BJ (cell line): ENCODE results near the gene PIP5K1B. TPM values are rescaled to one million over a fixed set of nuclear protein-coding genes. Genes with fewer than 3 reads are reported as not detected.
"Not testable (repeated sequence)": the region's sequence is repeated elsewhere in the genome, so short reads cannot be mapped to it uniquely, and the experiment has no call there.

Experiments
- CTCF ChIA-PET: fragments of 350-600 bp; formaldehyde crosslinking; extraction: SDS; loops from one replicate; lab custom pipeline; 2021; ENCODE audit warnings: antibody characterized with exemption, inconsistent platforms; lab: Yijun Ruan, JAX
- POLR2A ChIA-PET: fragments of 300-600 bp; sonication (Branson Sonifier 250); formaldehyde crosslinking; extraction: SDS; loops from one replicate; lab custom pipeline; 2021; ENCODE audit warnings: antibody characterized with exemption; lab: Charles Lee
- DNase-seq: peaks from one replicate; pipeline ENCODE4 v3.0.0-alpha.2; 2011; ENCODE audit warnings: low read depth
- H3K27me3 ChIP-seq: 2 replicates; pipeline ENCODE4 v1.6.0; 2011; ENCODE audit warnings: low read length; ENCODE audit not compliant: control insufficient read depth, insufficient read depth
- H3K36me3 ChIP-seq: 2 replicates; pipeline ENCODE4 v1.5.1; 2011; ENCODE audit warnings: low read length; ENCODE audit not compliant: control insufficient read depth, insufficient read depth
- H3K4me3 ChIP-seq: 2 replicates; pipeline ENCODE4 v1.5.1; 2011; ENCODE audit warnings: low read depth, mild to moderate bottlenecking, control low read depth, low read length
- polyA plus RNA-seq: library from polyadenylated mRNA; depleted of rRNA; stranded (reverse); fragments of >200 nt; gene quantifications from 2 replicates; pipeline ENCODE4 v1.2.3, GENCODE V29; 2011
- TF ChIP-seq, protein P1 (sequence below): IDR thresholded peaks from 2 replicates; pipeline ENCODE4 v1.5.1; 2011; ENCODE audit warnings: low read depth, mild to moderate bottlenecking, control low read depth, inconsistent platforms, low read length, moderate library complexity; ENCODE audit not compliant: insufficient read depth

PIP5K1B gene
- polyA plus RNA-seq, 1 experiment: not detected

DNA sequence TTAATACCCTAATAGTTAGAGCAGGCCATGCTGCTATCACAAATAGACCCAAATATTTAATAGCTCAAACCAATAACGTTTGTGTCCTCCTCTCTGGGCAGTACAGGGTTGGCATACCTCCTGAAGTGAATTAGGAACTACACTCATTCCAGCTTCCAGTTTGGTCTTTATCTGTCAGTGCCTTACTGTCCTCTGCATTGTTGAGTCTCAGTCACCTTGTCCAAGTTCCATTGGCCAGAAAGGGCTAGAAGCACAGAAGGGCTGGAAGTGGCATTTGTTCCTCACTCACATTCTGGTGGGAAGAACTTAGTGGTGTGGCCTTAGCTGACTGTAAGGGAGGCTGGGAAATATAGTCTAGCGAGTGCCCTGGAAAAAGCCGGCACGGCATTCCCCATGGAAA is 341.7 kb downstream of the PIP5K1B start:
- CTCF ChIA-PET: interaction anchor here (4.3 to 15.7 kb wide), 2 partner anchors 11 to 150 kb away, joined by 16 to 297 read pairs; partner anchors contain the start of gene FXN
- Histone ChIP-seq H3K4me3 (no peak overlapping the region), H3K27me3 (no peaks in the 10 kb centered on the region), H3K36me3 (peaks cover 1% of the 10 kb centered on the region; the same call in 1 of the 2 replicates)
- POLR2A ChIA-PET: no interaction called here
- TF ChIP-seq, protein P1, sequence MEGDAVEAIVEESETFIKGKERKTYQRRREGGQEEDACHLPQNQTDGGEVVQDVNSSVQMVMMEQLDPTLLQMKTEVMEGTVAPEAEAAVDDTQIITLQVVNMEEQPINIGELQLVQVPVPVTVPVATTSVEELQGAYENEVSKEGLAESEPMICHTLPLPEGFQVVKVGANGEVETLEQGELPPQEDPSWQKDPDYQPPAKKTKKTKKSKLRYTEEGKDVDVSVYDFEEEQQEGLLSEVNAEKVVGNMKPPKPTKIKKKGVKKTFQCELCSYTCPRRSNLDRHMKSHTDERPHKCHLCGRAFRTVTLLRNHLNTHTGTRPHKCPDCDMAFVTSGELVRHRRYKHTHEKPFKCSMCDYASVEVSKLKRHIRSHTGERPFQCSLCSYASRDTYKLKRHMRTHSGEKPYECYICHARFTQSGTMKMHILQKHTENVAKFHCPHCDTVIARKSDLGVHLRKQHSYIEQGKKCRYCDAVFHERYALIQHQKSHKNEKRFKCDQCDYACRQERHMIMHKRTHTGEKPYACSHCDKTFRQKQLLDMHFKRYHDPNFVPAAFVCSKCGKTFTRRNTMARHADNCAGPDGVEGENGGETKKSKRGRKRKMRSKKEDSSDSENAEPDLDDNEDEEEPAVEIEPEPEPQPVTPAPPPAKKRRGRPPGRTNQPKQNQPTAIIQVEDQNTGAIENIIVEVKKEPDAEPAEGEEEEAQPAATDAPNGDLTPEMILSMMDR: no peak
- no peak for DNase-seq

DNA sequence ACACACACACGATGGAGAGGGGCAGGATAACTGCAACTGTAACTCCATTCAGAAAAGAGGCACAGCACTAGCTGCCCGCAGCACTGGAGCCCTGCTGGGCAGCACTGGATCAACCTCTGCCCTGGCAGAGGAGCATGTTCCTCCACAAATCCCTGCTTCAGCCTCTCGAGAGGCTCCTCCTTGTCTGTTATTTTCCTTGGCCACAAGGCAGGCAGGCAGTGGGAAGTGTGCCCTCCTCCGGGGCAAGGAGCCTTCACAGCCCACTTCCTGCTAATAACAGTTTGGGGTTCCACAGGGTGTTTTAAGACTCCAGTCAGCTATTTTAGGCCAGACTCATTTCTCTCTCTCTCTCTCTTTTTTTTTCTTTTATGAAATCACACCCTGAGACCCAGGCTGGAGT is 342.3 kb downstream of the PIP5K1B start:
- TF ChIP-seq, protein P1: no peak
- CTCF ChIA-PET: interaction anchor here (0.7 to 15.7 kb wide), 3 partner anchors 12 to 149 kb away, joined by 5 to 297 read pairs (median 16); partner anchors contain the start of gene FXN
- POLR2A ChIA-PET: no interaction called here
- Histone ChIP-seq H3K27me3 (no peaks in the 10 kb centered on the region), H3K4me3 (no peak overlapping the region), H3K36me3 (peaks cover 1% of the 10 kb centered on the region; the same call in 1 of the 2 replicates)
- DNase-seq: no peak

DNA sequence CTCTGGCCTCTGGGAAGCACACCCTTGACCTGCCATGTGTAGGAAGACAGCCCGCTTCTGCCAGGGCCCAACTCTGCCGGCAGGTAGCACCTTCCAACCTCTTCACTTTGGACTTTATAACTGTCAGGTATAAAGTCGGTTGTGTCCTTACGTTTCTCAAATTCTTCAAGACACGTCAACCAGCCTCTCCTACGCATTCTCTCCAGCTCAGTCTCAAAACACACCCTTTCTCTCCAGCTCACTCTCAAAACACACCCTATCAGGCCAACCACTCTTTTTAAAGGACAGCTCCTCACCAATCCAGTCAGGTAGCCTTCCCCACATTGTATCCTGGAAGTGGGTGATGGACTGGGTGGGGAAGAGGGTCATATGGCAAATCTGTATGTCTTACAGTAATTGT is 344.1 kb downstream of the PIP5K1B start:
- TF ChIP-seq, protein P1: no peak
- ChIA-PET POLR2A (no interaction called here), CTCF (interaction anchor here (0.9 to 15.7 kb wide), 5 partner anchors 13 to 148 kb away, joined by 3 to 297 read pairs (median 4); partner anchors contain the start of gene FXN)
- Histone ChIP-seq H3K36me3 (peaks cover 1% of the 10 kb centered on the region; the same call in 1 of the 2 replicates), H3K27me3 (no peaks in the 10 kb centered on the region), H3K4me3 (no peak overlapping the region)
- DNase-seq: no peak

- CTCF ChIA-PET: interaction anchor here (15.7 kb wide), 1 partner anchor 146 kb away, joined by 297 read pairs; no protein-coding TSS in a partner anchor
- H3K4me3 ChIP-seq, H3K27me3 ChIP-seq, H3K36me3 ChIP-seq, DNase-seq, POLR2A ChIA-PET: not testable (repeated sequence)
These were observed 345.9 kb downstream of the PIP5K1B start for GRCh38 chr9:69050936-69051335.

DNA sequence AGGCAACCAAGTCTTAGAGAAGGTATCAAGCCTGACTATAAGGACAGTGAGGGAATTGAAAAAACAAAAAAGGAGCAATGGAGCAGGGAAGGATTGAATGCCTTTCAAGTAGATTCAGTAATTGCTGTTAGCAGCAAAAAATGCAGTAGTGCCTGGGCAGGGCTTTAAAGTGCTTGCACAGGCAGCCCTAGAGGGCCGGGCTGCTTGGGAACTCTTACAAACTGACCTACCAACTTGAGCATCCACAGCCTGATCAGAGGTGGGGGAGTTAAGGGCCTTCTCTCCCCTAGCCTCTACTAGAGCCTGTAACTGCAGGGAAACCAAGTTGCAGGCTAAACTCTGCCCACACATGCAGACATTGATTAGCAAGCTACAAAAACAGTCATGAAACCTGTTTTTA is 349.9 kb downstream of the PIP5K1B start:
- TF ChIP-seq, protein P1: no peak
- ChIA-PET POLR2A (no interaction called here), CTCF (interaction anchor here (0.6 to 15.7 kb wide), 20 partner anchors 9 to 159 kb away, joined by 3 to 297 read pairs (median 7); partner anchors contain the start of gene FXN)
- Histone ChIP-seq H3K36me3 (no peaks in the 10 kb centered on the region), H3K27me3 (no peaks in the 10 kb centered on the region), H3K4me3 (no peak overlapping the region)
- no peak for DNase-seq
